Activated CD4-positive, alpha-beta T cell treated with anti-CD3 and anti-CD28 coated beads, Interleukin-2, amount 10 ng/mL, durations not matched to agents 7 days and 5 days (primary cell): ENCODE results near the gene SCAF8. TPM values are rescaled to one million over a fixed set of nuclear protein-coding genes. Genes with fewer than 3 reads are reported as not detected.
"Not testable (repeated sequence)": the region's sequence is repeated elsewhere in the genome, so short reads cannot be mapped to it uniquely, and the experiment has no call there.

Experiments used
- CTCF ChIA-PET: fragments of 350-600 bp; sonication (Branson Sonifier 250); formaldehyde crosslinking; loops from one replicate; lab custom pipeline; 2021; ENCODE audit warnings: antibody characterized with exemption; lab: Charles Lee
- POLR2A ChIA-PET: fragments of 350-600 bp; sonication (Branson Sonifier 250); formaldehyde crosslinking; loops from one replicate; lab custom pipeline; 2021; ENCODE audit warnings: antibody characterized with exemption; lab: Charles Lee
- DNase-seq: peaks from one replicate; pipeline ENCODE4 v3.0.0-alpha.2; 2020
- H3K27ac Mint-ChIP-seq: one replicate; pipeline ENCODE4 v1.8.0; 2021; ENCODE audit warnings: mild to moderate bottlenecking, moderate library complexity, mixed read lengths
- H3K27me3 Mint-ChIP-seq: one replicate; pipeline ENCODE4 v1.8.0; 2021; ENCODE audit warnings: mixed read lengths
- H3K36me3 Mint-ChIP-seq: one replicate; pipeline ENCODE4 v1.8.0; 2021; ENCODE audit warnings: low read depth, mixed read lengths
- H3K4me1 Mint-ChIP-seq: one replicate; pipeline ENCODE4 v1.8.0; 2021; ENCODE audit warnings: mixed read lengths
- H3K4me3 Mint-ChIP-seq: one replicate; pipeline ENCODE4 v1.8.0; 2021; ENCODE audit warnings: mild to moderate bottlenecking, moderate library complexity, mixed read lengths
- H3K9me3 Mint-ChIP-seq: one replicate; pipeline ENCODE4 v1.8.0; 2021; ENCODE audit warnings: mixed read lengths
- total RNA-seq, 2 experiments: library from RNA; stranded (reverse); gene quantifications; one replicate each; pipeline ENCODE4 v1.2.3, GENCODE V29; 2021

SCAF8 gene
- total RNA-seq, 2 experiments from 2014 or later: 44.3 to 53.3 TPM

- no peaks in the 10 kb centered on the region for H3K27me3 Mint-ChIP-seq
- POLR2A ChIA-PET: no interaction called here
- CTCF ChIA-PET: interaction anchor here (0.6 kb wide), 1 partner anchor 260 kb away, joined by 4 read pairs; no protein-coding TSS in a partner anchor
These were observed 63.3 kb downstream of the SCAF8 start for GRCh38 chr6:154796484-154796883.

GRCh38 chr6:154797857-154798256 is 64.6 kb downstream of the SCAF8 start:
- no peaks in the 10 kb centered on the region for H3K9me3 Mint-ChIP-seq
- CTCF ChIA-PET: no interaction called here
- DNase-seq: no peak
- POLR2A ChIA-PET: no interaction called here
- peaks cover 41% of the 10 kb centered on the region for H3K36me3 Mint-ChIP-seq
- H3K27me3 Mint-ChIP-seq: no peaks in the 10 kb centered on the region
- peaks cover 12% of the 10 kb centered on the region for H3K4me1 Mint-ChIP-seq
- H3K4me3 Mint-ChIP-seq: no peak overlapping the region
- no peak overlapping the region for H3K27ac Mint-ChIP-seq

More at GRCh38 chr6:154796484-154796883, 63.3 kb downstream of the SCAF8 start:
- no peak for DNase-seq
- Mint-ChIP-seq H3K27ac (peak overlapping the region; percentile 80), H3K9me3 (no peaks in the 10 kb centered on the region), H3K4me3 (no peak overlapping the region), H3K36me3 (peaks cover 50% of the 10 kb centered on the region), H3K4me1 (peaks cover 12% of the 10 kb centered on the region)

- Mint-ChIP-seq H3K36me3 (peaks cover 36% of the 10 kb centered on the region), H3K27ac (no peak overlapping the region), H3K4me3 (no peak overlapping the region), H3K4me1 (peaks cover 12% of the 10 kb centered on the region), H3K9me3 (no peaks in the 10 kb centered on the region), H3K27me3 (no peaks in the 10 kb centered on the region)
- DNase-seq: no peak
- ChIA-PET CTCF (interaction anchor here (0.5 to 1.3 kb wide), 2 partner anchors 124 to 511 kb away, joined by 3 to 6 read pairs; no protein-coding TSS in a partner anchor), POLR2A (no interaction called here)
These were observed 67.1 kb downstream of the SCAF8 start for GRCh38 chr6:154800338-154800737.

GRCh38 chr6:154805288-154805911 is 72.2 kb downstream of the SCAF8 start:
- Mint-ChIP-seq H3K36me3 (peaks cover 34% of the 10 kb centered on the region), H3K27me3 (no peaks in the 10 kb centered on the region), H3K4me1 (no peaks in the 10 kb centered on the region), H3K4me3 (no peak overlapping the region), H3K9me3 (no peaks in the 10 kb centered on the region), H3K27ac (no peak overlapping the region)
- ChIA-PET POLR2A (no interaction called here), CTCF (interaction anchor here (1.1 to 2.6 kb wide), 2 partner anchors 34 to 130 kb away, joined by 3 to 14 read pairs; no protein-coding TSS in a partner anchor)
- DNase-seq: no peak

- Mint-ChIP-seq H3K4me1 (no peaks in the 10 kb centered on the region), H3K36me3 (peaks cover 44% of the 10 kb centered on the region), H3K4me3 (no peak overlapping the region), H3K27ac (no peak overlapping the region), H3K27me3 (no peaks in the 10 kb centered on the region), H3K9me3 (peaks cover 2% of the 10 kb centered on the region)
- ChIA-PET POLR2A (no interaction called here), CTCF (interaction anchor here (1.7 to 2.6 kb wide), 2 partner anchors 126 to 131 kb away, joined by 3 to 14 read pairs; no protein-coding TSS in a partner anchor)
- no peak for DNase-seq
These were observed 73.6 kb downstream of the SCAF8 start for GRCh38 chr6:154806804-154807203.

- POLR2A ChIA-PET, H3K27me3 Mint-ChIP-seq, H3K9me3 Mint-ChIP-seq, CTCF ChIA-PET, H3K27ac Mint-ChIP-seq, H3K4me3 Mint-ChIP-seq, DNase-seq, H3K4me1 Mint-ChIP-seq: not testable (repeated sequence)
- peaks cover 58% of the 10 kb centered on the region for H3K36me3 Mint-ChIP-seq
These were observed 78.4 kb downstream of the SCAF8 start for GRCh38 chr6:154811663-154812062.

GRCh38 chr6:154814063-154814462 is 80.8 kb downstream of the SCAF8 start:
- POLR2A ChIA-PET: no interaction called here
- H3K4me3 Mint-ChIP-seq: no peak overlapping the region

GRCh38 chr6:154815938-154816820 is 83.0 kb downstream of the SCAF8 start:
- POLR2A ChIA-PET: no interaction called here
- H3K27me3 Mint-ChIP-seq: no peaks in the 10 kb centered on the region
- H3K36me3 Mint-ChIP-seq: peaks cover 52% of the 10 kb centered on the region
- DNase-seq: no peak
- H3K27ac Mint-ChIP-seq: no peak overlapping the region
- no peaks in the 10 kb centered on the region for H3K4me1 Mint-ChIP-seq
- no peak overlapping the region for H3K4me3 Mint-ChIP-seq
- peaks cover 2% of the 10 kb centered on the region for H3K9me3 Mint-ChIP-seq
- CTCF ChIA-PET: no interaction called here

More at GRCh38 chr6:154814063-154814462, 80.8 kb downstream of the SCAF8 start:
- Mint-ChIP-seq H3K36me3 (peaks cover 59% of the 10 kb centered on the region), H3K9me3 (peaks cover 2% of the 10 kb centered on the region), H3K27ac (no peak overlapping the region), H3K4me1 (no peaks in the 10 kb centered on the region), H3K27me3 (no peaks in the 10 kb centered on the region)
- DNase-seq: no peak
- CTCF ChIA-PET: no interaction called here

- CTCF ChIA-PET: no interaction called here
- peaks cover 53% of the 10 kb centered on the region for H3K36me3 Mint-ChIP-seq
- no peak overlapping the region for H3K4me3 Mint-ChIP-seq
- no peaks in the 10 kb centered on the region for H3K4me1 Mint-ChIP-seq
- H3K9me3 Mint-ChIP-seq: no peaks in the 10 kb centered on the region
- POLR2A ChIA-PET: no interaction called here
- no peak for DNase-seq
- H3K27me3 Mint-ChIP-seq: no peaks in the 10 kb centered on the region
- H3K27ac Mint-ChIP-seq: no peak overlapping the region
These were observed 87.9 kb downstream of the SCAF8 start for GRCh38 chr6:154821099-154821498.

GRCh38 chr6:154821638-154822037 is 88.4 kb downstream of the SCAF8 start:
- H3K27me3 Mint-ChIP-seq: no peaks in the 10 kb centered on the region
- no peak overlapping the region for H3K27ac Mint-ChIP-seq
- H3K4me3 Mint-ChIP-seq: no peak overlapping the region
- no peaks in the 10 kb centered on the region for H3K9me3 Mint-ChIP-seq
- POLR2A ChIA-PET: no interaction called here
- H3K4me1 Mint-ChIP-seq: no peaks in the 10 kb centered on the region
- DNase-seq: no peak
- CTCF ChIA-PET: no interaction called here
- H3K36me3 Mint-ChIP-seq: peaks cover 48% of the 10 kb centered on the region

GRCh38 chr6:154822947-154823558 is 89.8 kb downstream of the SCAF8 start:
- Mint-ChIP-seq H3K9me3 (no peaks in the 10 kb centered on the region), H3K27ac (no peak overlapping the region), H3K36me3 (peaks cover 50% of the 10 kb centered on the region), H3K4me1 (no peaks in the 10 kb centered on the region), H3K4me3 (no peak overlapping the region), H3K27me3 (no peaks in the 10 kb centered on the region)
- POLR2A ChIA-PET: no interaction called here
- no peak for DNase-seq
- CTCF ChIA-PET: no interaction called here

- ChIA-PET POLR2A (no interaction called here), CTCF (interaction anchor here (0.6 kb wide), 1 partner anchor 50 kb away, joined by 3 read pairs; no protein-coding TSS in a partner anchor)
- Mint-ChIP-seq H3K27me3 (no peaks in the 10 kb centered on the region), H3K36me3 (peaks cover 45% of the 10 kb centered on the region), H3K27ac (no peak overlapping the region), H3K9me3 (no peaks in the 10 kb centered on the region), H3K4me1 (no peaks in the 10 kb centered on the region), H3K4me3 (no peak overlapping the region)
- no peak for DNase-seq
These were observed 90.9 kb downstream of the SCAF8 start for GRCh38 chr6:154824076-154824475.

GRCh38 chr6:154829970-154830369 is 96.8 kb downstream of the SCAF8 start:
- Mint-ChIP-seq H3K4me1 (no peaks in the 10 kb centered on the region), H3K9me3 (no peaks in the 10 kb centered on the region), H3K27ac (no peak overlapping the region), H3K4me3 (no peak overlapping the region), H3K36me3 (peaks cover 43% of the 10 kb centered on the region), H3K27me3 (no peaks in the 10 kb centered on the region)
- DNase-seq: no peak
- POLR2A ChIA-PET: no interaction called here
- CTCF ChIA-PET: no interaction called here
